HepG2 (cell line): ENCODE measurements around the gene SYNPR. TPM values are rescaled to one million over a fixed set of nuclear protein-coding genes. Genes with fewer than 3 reads are reported as not detected.

ENCODE experiments used
- ATAC-seq: fragments of 200-7000 bp; cut with Tn5 transposase; 3 replicates; pipeline ENCODE4 v1.9.1; 2020; ENCODE audit warnings: mild to moderate bottlenecking, moderate library complexity
- BruUV-seq: library from RNA; stranded (reverse); fragments of 400-500 nt; replicated peaks from 2 replicates; lab custom pipeline; 2021; lab: Mats Ljungman, UMichigan
- CTCF ChIA-PET: fragments of 300-600 bp; formaldehyde crosslinking; extraction: SDS; loops from one replicate; lab custom pipeline; 2021; ENCODE audit warnings: low total read pairs, inconsistent platforms, low intra/inter-chr PET ratio; lab: Yijun Ruan, JAX
- POLR2A ChIA-PET: fragments of 350-600 bp; sonication (Branson Sonifier 250); formaldehyde crosslinking; loops from one replicate; lab custom pipeline; 2020; ENCODE audit warnings: antibody characterized with exemption, inconsistent platforms; lab: Yijun Ruan, JAX
- DNase-seq: peaks from one replicate; pipeline ENCODE4 v3.0.0-alpha.2; 2015; ENCODE audit warnings: low spot score
- FAIRE-seq: peaks from 3 replicates; lab custom pipeline; 2011; peaks lifted over from hg19 to GRCh38; lab: Jason Lieb, UNC
- H2AFZ ChIP-seq: one replicate; pipeline ENCODE4 v1.6.1; 2011; ENCODE audit warnings: low read length, inconsistent platforms
- H3K27ac ChIP-seq: fragments of 300-600 bp; 3 replicates; pipeline ENCODE4 v1.8.0; 2011; ENCODE audit warnings: mixed run types, mild to moderate bottlenecking, mixed read lengths, low read length, inconsistent platforms; ENCODE audit not compliant: insufficient read depth; ENCODE audit errors: extremely low read length
- H3K27me3 ChIP-seq, 2 experiments: fragments of 200-600 bp in 1 of 2; 2 replicates in 1 of 2; 3 replicates in 1 of 2; pipeline versions ENCODE4 v1.6.0 to v1.8.0; 2011; ENCODE audit warnings: low read length in 2 of 2, mild to moderate bottlenecking in 2 of 2, moderate library complexity in 2 of 2, inconsistent platforms in 1 of 2; ENCODE audit not compliant: insufficient read depth in 2 of 2, control insufficient read depth in 1 of 2
- H3K36me3 ChIP-seq, 2 experiments: fragments of 200-600 bp in 1 of 2; replicated peaks in 1 of 2; 2 replicates in 1 of 2; 3 replicates in 1 of 2; pipeline versions ENCODE4 v1.5.1 to v1.8.0; 2011; ENCODE audit warnings: low read length in 2 of 2, inconsistent platforms in 1 of 2; ENCODE audit not compliant: insufficient read depth in 2 of 2, control insufficient read depth in 1 of 2
- H3K4me1 ChIP-seq: 2 replicates; pipeline ENCODE4 v1.5.1; 2012; ENCODE audit warnings: low read length, inconsistent platforms; ENCODE audit not compliant: insufficient read depth
- H3K4me2 ChIP-seq: 2 replicates; pipeline ENCODE4 v1.6.0; 2011; ENCODE audit warnings: low read depth, low read length, inconsistent platforms
- H3K4me3 ChIP-seq, 3 experiments: fragments of 200-600 bp in 1 of 3; sonication (generic), shearing (Covaris generic) in 1 of 3; replicated peaks in 1 of 3; 2 replicates each; pipeline ENCODE4 v1.5.1; 2011 to 2016; ENCODE audit warnings: low read length in 3 of 3, inconsistent platforms in 2 of 3, low read depth in 2 of 3, mild to moderate bottlenecking in 2 of 3, control low read depth in 1 of 3, mixed read lengths in 1 of 3; ENCODE audit not compliant: insufficient read depth in 1 of 3
- H3K79me2 ChIP-seq: one replicate; pipeline ENCODE4 v1.6.1; 2011; ENCODE audit warnings: low read length, inconsistent platforms; ENCODE audit not compliant: insufficient read depth
- H3K9ac ChIP-seq: 2 replicates; pipeline ENCODE4 v1.6.0; 2011; ENCODE audit warnings: mild to moderate bottlenecking, low read depth, low read length, inconsistent platforms; ENCODE audit not compliant: insufficient read depth
- H3K9me3 ChIP-seq: 2 replicates; pipeline ENCODE4 v1.5.1; 2012; ENCODE audit warnings: mild to moderate bottlenecking, low read length
- H4K20me1 ChIP-seq: 2 replicates; pipeline ENCODE4 v1.6.0; 2011; ENCODE audit warnings: inconsistent platforms, mild to moderate bottlenecking, low read length, moderate library complexity; ENCODE audit not compliant: insufficient read depth
- FIP1L1 ChIP-seq: fragments of 200-400 bp; formaldehyde crosslinking; IDR thresholded peaks from 2 replicates; pipeline ENCODE4 v1.6.1; 2018; ENCODE audit warnings: low read depth, mild to moderate bottlenecking, low read length, moderate library complexity, borderline replicate concordance; ENCODE audit not compliant: insufficient read depth
- HBP1 ChIP-seq: IDR thresholded peaks from 2 replicates; pipeline ENCODE4 v1.6.1; 2016; ENCODE audit warnings: low read depth, control low read depth
- NFE2L1 ChIP-seq: sonication (generic); formaldehyde crosslinking; IDR thresholded peaks from 2 replicates; pipeline ENCODE4 v1.4.0; 2020; ENCODE audit warnings: missing genetic modification reagents, mild to moderate bottlenecking, borderline replicate concordance
- NR2F6 ChIP-seq, 2 experiments: IDR thresholded peaks; 2 replicates each; pipeline ENCODE4 v1.6.1; 2016; ENCODE audit warnings: antibody characterized with exemption in 1 of 2, mild to moderate bottlenecking in 1 of 2
- PAF1 ChIP-seq: IDR thresholded peaks from 2 replicates; pipeline ENCODE4 v1.6.1; 2016; ENCODE audit warnings: missing genetic modification reagents, missing compliant biosample characterization
- STAT5B ChIP-seq: sonication (generic); formaldehyde crosslinking; IDR thresholded peaks from 2 replicates; pipeline ENCODE4 v1.4.0; 2020; ENCODE audit warnings: missing genetic modification reagents
- ZC3H13 ChIP-seq: sonication (generic); formaldehyde crosslinking; IDR thresholded peaks from 2 replicates; pipeline ENCODE4 v1.8.1; 2023; ENCODE audit warnings: mild to moderate bottlenecking, missing genetic modification reagents, moderate library complexity
- ZFP41 ChIP-seq: sonication (generic); formaldehyde crosslinking; IDR thresholded peaks from 2 replicates; pipeline ENCODE4 v1.4.0; 2020; ENCODE audit warnings: mild to moderate bottlenecking, missing genetic modification reagents, borderline replicate concordance
- ZFP91 ChIP-seq: sonication (generic); formaldehyde crosslinking; IDR thresholded peaks from 2 replicates; pipeline ENCODE4 v1.9.0; 2022; ENCODE audit warnings: missing genetic modification reagents, mild to moderate bottlenecking, borderline replicate concordance
- ZIK1 ChIP-seq: sonication (generic); formaldehyde crosslinking; IDR thresholded peaks from 2 replicates; pipeline ENCODE4 v1.5.0; 2020; ENCODE audit warnings: mild to moderate bottlenecking, low read depth, missing genetic modification reagents, borderline replicate concordance
- ZNF431 ChIP-seq: sonication (generic); formaldehyde crosslinking; IDR thresholded peaks from 2 replicates; pipeline ENCODE4 v1.9.0; 2022; ENCODE audit warnings: missing genetic modification reagents, low read depth, mild to moderate bottlenecking, borderline replicate concordance
- ZNF552 ChIP-seq: sonication (generic); formaldehyde crosslinking; IDR thresholded peaks from 2 replicates; pipeline ENCODE4 v1.9.0; 2022; ENCODE audit warnings: missing genetic modification reagents, mild to moderate bottlenecking, borderline replicate concordance
- ZNF660 ChIP-seq: sonication (generic); formaldehyde crosslinking; IDR thresholded peaks from 2 replicates; pipeline ENCODE4 v1.5.1; 2020; ENCODE audit warnings: mild to moderate bottlenecking, low read depth, missing genetic modification reagents, borderline replicate concordance
- WGBS: methylation state at CpG from one replicate; pipeline ENCODE4 v1.1.6; 2017; ENCODE audit warnings: low lambda C conversion rate; 5-methylcytosine and 5-hydroxymethylcytosine counted together
- in situ Hi-C: cut with HindIII; loops from 2 replicates; pipeline ENCODE4 v1.10.0; 2017; ENCODE audit warnings: low pct_unique_long_range_greater_than_20kb; ENCODE audit not compliant: extremely low pct_ligation_motif_present
- intact Hi-C: fragments of 100-400 bp; cut with micrococcal nuclease; formaldehyde crosslinking; loops from one replicate; pipeline ENCODE4 v1.10.0; 2022; ENCODE audit not compliant: unreplicated experiment
- polyA plus RNA-seq, 8 experiments: library from polyadenylated mRNA; depleted of rRNA in 3 of 8; stranded (reverse) in 7 of 8; unstranded in 1 of 8; fragments of >200 nt; fragmentation: Illumina TruSeq in 4 of 8; extraction: Trizol in 4 of 8; gene quantifications; 2 replicates each; pipeline versions ENCODE4 v1.2.1 to v1.2.3, GENCODE V29; 2011 to 2016; ENCODE audit warnings: low read depth in 4 of 8, missing spikeins in 1 of 8, mixed read lengths in 1 of 8; ENCODE audit not compliant: insufficient read depth in 1 of 8
- total RNA-seq, 5 experiments: library from RNA; depleted of rRNA; stranded (reverse); fragments of >200 nt; fragmentation: Illumina TruSeq; extraction: Trizol; gene quantifications; 2 replicates each; pipeline ENCODE4 v1.2.3, GENCODE V29; 2016; ENCODE audit warnings: low read depth in 1 of 5

SYNPR gene
- total and polyA plus RNA-seq, 2 of the 13 experiments (the other 11 are each of a cell fraction or from before 2014, with no cell fraction given) = 0.04 TPM; not detected in 1

- FAIRE-seq (no peak), DNase-seq (no peak), ATAC-seq (no peak)
- in situ Hi-C loops (no loop called here), intact Hi-C loops (no loop called here)
- Histone ChIP-seq H3K36me3 (no peaks in the 10 kb centered on the region), H3K9ac (no peak overlapping the region), H3K27ac (no peak overlapping the region), H3K4me1 (no peaks in the 10 kb centered on the region), H3K27me3 (peaks cover 0 to 21% of the 10 kb centered on the region in 2 experiments; a peak in 3 of 5 replicates), H3K4me3 (no peak overlapping the region), H3K4me2 (no peak overlapping the region), H4K20me1 (no peaks in the 10 kb centered on the region), H3K79me2 (no peaks in the 10 kb centered on the region), H2AFZ (no peak overlapping the region), H3K9me3 (no peaks in the 10 kb centered on the region)
- TF ChIP-seq NFE2L1 (CRISPR knock-in tag) (no peak), ZC3H13 (CRISPR knock-in tag) (no peak), ZNF552 (CRISPR knock-in tag) (no peak), ZFP41 (CRISPR knock-in tag) (no peak), ZNF660 (CRISPR knock-in tag) (no peak), PAF1 (no peak), NR2F6 (IDR thresholded peaks at IDR 0.05) (no peak), NR2F6 (CRISPR knock-in tag; IDR thresholded peaks at IDR 0.05) (no peak), ZFP91 (CRISPR knock-in tag) (no peak), FIP1L1 (no peak), STAT5B (CRISPR knock-in tag) (no peak), HBP1 (CRISPR knock-in tag) (no peak), ZIK1 (CRISPR knock-in tag) (no peak), ZNF431 (CRISPR knock-in tag) (no peak)
- ChIA-PET CTCF (no interaction called here), POLR2A (no interaction called here)
- BruUV-seq = no TSS peak
- 3% methylated on average over 11 of the region's 22 CpGs for WGBS
These were observed 1.1 kb downstream of the SYNPR start for GRCh38 chr3:63279005-63279841.
